Activated CD8-positive, alpha-beta memory T cell treated with anti-CD3 and anti-CD28 coated beads, Interleukin-2, amount 50 U/mL, for 1 hour (primary cell): ENCODE data around the gene KRT12.
"Not testable (repeated sequence)": the region's sequence is repeated elsewhere in the genome, so short reads cannot be mapped to it uniquely, and the experiment has no call there.

Source experiments
- DNase-seq: peaks from one replicate; pipeline ENCODE4 v3.0.0-alpha.2; 2020; ENCODE audit errors: extremely low read depth

Gene KRT12

GRCh38 chr17:40814657-40815056 lies 52.4 kb downstream of the KRT12 start:
- DNase-seq = not testable (repeated sequence)

GRCh38 chr17:40813804-40814203 lies 53.2 kb downstream of the KRT12 start:
- no peak for DNase-seq

GRCh38 chr17:40812639-40813038 lies 54.4 kb downstream of the KRT12 start:
- DNase-seq = no peak
